Stimulated activated CD4-positive, alpha-beta T cell treated with anti-CD3 and anti-CD28 coated beads, Interleukin-1b, Interleukin-23, amount 100 ng/mL, for 4 hours (primary cell): Measurements from ENCODE around the gene TMEM217.

ENCODE experiments used
- DNase-seq, 2 donors: peaks; one replicate each; pipeline ENCODE4 v3.0.0-alpha.2; 2020; ENCODE audit warnings: low read depth in 2 of 2

TMEM217 gene

DNA sequence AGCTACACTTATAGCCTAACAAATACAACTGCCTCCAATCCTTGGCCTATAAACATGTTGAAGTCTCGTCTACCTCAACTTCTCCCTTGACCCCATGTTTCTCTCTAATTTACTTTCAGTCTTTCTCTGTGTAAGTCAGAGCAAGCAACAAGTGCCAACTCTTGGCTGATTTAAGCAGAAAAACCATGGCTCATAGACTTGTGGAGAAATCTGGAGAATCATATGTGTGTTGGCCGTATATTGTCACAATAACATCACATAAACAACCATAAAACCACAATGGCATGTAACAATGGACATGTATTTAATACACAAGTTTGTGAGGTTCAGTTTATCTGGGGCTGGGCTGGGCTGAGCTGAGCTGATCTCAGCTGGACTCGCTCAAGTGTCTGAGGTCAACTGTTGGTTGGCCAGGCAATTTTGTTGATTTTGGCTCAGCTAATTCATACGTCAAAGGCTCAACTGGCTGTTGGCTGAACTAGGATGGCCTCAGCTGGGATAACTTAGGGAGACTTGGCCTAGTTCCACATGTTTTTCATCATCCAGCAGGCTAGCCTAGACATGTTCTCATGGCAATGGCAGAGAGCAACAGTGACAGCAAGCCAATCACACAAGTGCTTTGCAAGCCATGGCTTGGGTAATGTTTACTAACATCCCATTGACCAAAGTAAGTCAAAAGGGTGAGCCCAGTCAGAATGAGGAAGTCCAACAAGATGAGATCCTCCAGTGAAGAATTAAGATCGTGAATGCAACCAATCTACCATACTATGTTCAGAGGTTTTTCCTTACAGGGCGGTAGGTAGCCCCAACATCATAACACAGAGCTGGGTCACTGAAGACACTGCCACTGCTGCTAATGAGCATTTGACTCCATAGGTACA lies 13.3 kb downstream of the TMEM217 start:
- no peak for DNase-seq

GRCh38 chr6:37243816-37244370 lies 14.1 kb downstream of the TMEM217 start:
- DNase-seq, result no peak

GRCh38 chr6:37243131-37243815 lies 14.7 kb downstream of the TMEM217 start:
- DNase-seq, result no peak

GRCh38 chr6:37242429-37243052 lies 15.4 kb downstream of the TMEM217 start:
- DNase-seq, result no peak

- no peak for DNase-seq
Measured at GRCh38 chr6:37241775-37242428, 16.0 kb downstream of the TMEM217 start.

DNA sequence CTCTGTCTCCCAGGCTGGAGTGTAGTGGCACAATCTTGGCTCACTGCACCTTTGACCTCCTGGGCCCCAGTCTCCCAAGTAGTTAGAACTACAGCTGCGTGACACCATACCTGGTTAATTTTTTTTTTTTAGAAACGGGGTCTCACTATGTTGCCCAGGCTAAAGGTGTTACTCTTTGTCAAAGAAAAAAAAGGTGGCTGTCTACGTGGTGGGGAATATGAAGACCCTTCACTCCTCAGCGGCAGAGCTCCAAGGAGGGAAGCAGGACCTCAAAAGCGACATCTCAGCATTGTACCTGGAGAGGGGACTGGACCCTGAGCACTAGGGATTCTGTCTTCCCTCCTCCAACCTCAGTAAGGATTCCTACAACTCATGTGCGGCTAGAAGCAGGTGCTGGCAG lies 16.8 kb downstream of the TMEM217 start:
- DNase-seq, result no peak

- peak; percentile 56 to 62 for DNase-seq
Measured at GRCh38 chr6:37239950-37240713, 17.8 kb downstream of the TMEM217 start.

DNA sequence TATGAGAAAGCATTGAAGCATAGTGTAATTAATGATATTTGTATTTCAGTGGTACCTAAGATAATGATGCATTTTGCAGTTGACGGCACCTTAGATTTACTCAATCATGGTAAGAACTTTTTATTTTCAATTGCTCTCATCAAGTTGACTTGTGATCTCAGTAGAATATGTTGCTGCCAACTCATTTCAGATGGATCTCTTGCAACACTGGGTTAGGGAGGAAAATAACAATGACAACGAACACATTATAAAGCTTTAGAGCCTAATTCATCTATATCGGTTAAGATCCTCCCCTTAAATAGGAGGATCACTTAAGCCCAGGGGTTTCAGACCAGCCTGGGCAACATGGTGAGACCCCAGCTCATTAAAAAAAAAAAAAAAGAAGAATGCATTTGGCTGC lies 18.4 kb downstream of the TMEM217 start:
- no peak for DNase-seq

GRCh38 chr6:37238381-37238780 lies 19.6 kb downstream of the TMEM217 start:
- no peak for DNase-seq

DNA sequence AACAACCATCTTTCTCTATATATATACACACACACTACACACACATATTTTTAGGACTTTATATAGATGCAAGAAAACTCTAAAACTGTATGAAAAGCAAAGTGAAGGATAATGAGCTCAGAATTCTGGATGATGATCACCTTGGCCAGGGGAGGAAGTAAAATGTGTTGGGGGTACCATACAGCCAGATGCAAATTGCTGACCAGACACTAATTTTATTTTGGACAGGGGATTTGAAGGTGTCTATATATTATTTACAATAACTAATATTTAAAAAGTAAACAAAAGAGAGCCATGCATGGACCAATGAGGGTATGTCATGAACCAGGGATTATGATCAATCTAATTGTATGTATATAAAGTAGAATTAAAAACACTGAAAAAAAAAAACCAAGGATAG lies 20.2 kb downstream of the TMEM217 start:
- no peak for DNase-seq

DNA sequence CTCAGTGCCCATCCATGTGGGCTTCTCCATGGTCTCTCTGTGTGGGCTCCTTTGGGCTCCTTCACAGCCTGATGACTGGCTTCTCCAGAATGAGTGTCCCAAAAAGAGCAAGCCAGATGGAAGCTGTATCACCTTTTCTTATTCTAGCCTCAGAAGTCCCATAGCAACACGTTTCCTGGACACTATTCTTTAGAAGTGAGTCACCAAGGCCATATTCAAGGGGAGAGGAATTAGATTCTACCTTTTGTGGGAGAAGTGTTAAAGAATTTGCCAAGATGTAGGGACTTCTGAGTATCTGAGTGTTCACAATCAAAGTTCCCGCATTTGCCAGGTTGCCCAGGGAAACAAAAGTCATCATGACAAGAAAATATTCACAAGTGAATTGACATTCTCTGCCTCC lies 21.0 kb downstream of the TMEM217 start:
- DNase-seq, result no peak

DNA sequence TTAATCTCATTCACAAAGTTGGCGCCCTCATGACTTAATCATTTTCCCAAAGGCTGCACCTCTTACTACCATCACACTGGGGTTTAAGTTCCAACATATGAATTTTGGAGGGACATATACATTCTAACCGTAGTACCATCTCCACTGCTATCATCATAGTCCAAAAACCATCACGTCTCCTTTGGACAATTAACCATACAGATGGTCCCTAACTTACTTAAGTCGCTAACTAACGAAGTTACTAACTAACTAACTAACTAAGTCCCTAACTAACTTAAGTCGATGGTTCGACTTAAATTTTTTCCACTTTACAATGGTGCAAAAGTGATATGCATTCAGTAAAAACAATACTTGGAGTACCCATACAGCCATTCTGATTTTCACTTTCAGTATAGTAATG lies 24.4 kb downstream of the TMEM217 start:
- no peak for DNase-seq

GRCh38 chr6:37232430-37233017 lies 25.4 kb downstream of the TMEM217 start:
- no peak for DNase-seq

DNA sequence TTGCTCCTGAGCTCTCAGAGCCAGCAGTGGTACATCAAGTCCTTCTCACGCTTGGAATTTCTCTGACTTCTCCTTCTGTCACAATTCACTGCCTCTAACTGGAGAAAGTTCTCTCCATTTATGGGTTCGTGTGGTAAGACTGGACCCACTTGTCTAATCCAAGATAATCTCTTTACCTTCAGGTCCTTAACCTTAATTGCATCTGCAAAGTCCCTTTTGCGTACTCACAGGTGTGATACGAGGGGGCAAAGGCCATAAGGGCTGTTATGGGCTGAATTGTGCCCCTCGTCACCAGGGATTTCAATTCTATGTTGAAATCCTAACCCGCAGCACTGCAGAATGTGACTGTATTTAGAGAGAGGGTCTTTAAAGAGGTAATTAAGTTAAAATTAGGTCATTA lies 27.8 kb downstream of the TMEM217 start:
- no peak for DNase-seq

GRCh38 chr6:37225350-37226169 lies 32.4 kb downstream of the TMEM217 start:
- no peak for DNase-seq

DNA sequence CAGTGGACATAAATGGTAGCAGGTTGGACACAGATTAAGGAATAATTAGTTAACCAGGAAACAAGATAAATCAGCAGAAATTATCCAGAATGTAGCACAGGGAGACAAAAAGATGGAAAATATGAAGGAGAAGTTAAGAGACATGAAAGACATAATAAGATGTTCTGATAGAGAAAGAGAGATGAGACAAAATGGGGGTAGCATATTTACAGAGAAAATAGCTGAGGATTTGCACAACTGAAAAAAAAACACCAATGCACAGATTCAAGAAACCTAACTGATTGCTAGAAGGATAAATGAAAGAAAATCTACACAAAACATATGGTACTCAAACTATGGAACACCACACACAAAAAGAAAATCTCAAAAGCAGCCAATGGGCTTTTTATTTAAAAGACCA lies 35.0 kb downstream of the TMEM217 start:
- DNase-seq, result no peak

- DNase-seq, result peak; percentile 44 to 51
Measured at GRCh38 chr6:37222125-37222967, 35.6 kb downstream of the TMEM217 start.

- no peak for DNase-seq
Measured at GRCh38 chr6:37221585-37222124, 36.3 kb downstream of the TMEM217 start.

GRCh38 chr6:37218511-37218910 lies 39.4 kb downstream of the TMEM217 start:
- DNase-seq, result no peak
